ENCODE results near the gene STK4.
"Not testable (repeated sequence)": the region's sequence is repeated elsewhere in the genome, so short reads cannot be mapped to it uniquely, and the experiment has no call there.

The STK4 gene

GRCh38 chr20:44988631-44989171 is 22.4 kb downstream of the STK4 start:
- no peak for DNase-seq (ENCODE audit: low spot score)

GRCh38 chr20:44990425-44990824 is 24.1 kb downstream of the STK4 start:
- no peak for DNase-seq (ENCODE audit: low spot score)

GRCh38 chr20:44990957-44991356 is 24.6 kb downstream of the STK4 start:
- no peak for DNase-seq (ENCODE audit: low spot score)

GRCh38 chr20:44993343-44993742 is 27.0 kb downstream of the STK4 start:
- no peak for DNase-seq (ENCODE audit: low spot score)

- DNase-seq (ENCODE audit: low spot score): no peak
Observed at GRCh38 chr20:44997171-44997570, 30.9 kb downstream of the STK4 start.

- DNase-seq (ENCODE audit: low spot score): no peak
Observed at GRCh38 chr20:44997668-44998067, 31.4 kb downstream of the STK4 start.

- DNase-seq (ENCODE audit: low spot score): no peak
Observed at GRCh38 chr20:45008521-45009049, 42.3 kb downstream of the STK4 start.

- no peak for DNase-seq (ENCODE audit: low spot score)
Observed at GRCh38 chr20:45010399-45010828, 44.1 kb downstream of the STK4 start.

- DNase-seq (ENCODE audit: low spot score): no peak
Observed at GRCh38 chr20:45011108-45011526, 44.8 kb downstream of the STK4 start.

- no peak for DNase-seq (ENCODE audit: low spot score)
Observed at GRCh38 chr20:45012682-45013302, 46.5 kb downstream of the STK4 start.

- not testable (repeated sequence) for DNase-seq (ENCODE audit: low spot score)
Observed at GRCh38 chr20:45014131-45014530, 47.8 kb downstream of the STK4 start.

- no peak for DNase-seq (ENCODE audit: low spot score)
Observed at GRCh38 chr20:45014671-45015415, 48.5 kb downstream of the STK4 start.

- DNase-seq (ENCODE audit: low spot score): no peak
Observed at GRCh38 chr20:45016089-45016671, 49.9 kb downstream of the STK4 start.

GRCh38 chr20:45017281-45017680 is 51.0 kb downstream of the STK4 start:
- no peak for DNase-seq (ENCODE audit: low spot score)

GRCh38 chr20:45017857-45018256 is 51.5 kb downstream of the STK4 start:
- DNase-seq (ENCODE audit: low spot score): no peak

- no peak for DNase-seq (ENCODE audit: low spot score)
Observed at GRCh38 chr20:45019027-45019761, 52.9 kb downstream of the STK4 start.

- no peak for DNase-seq (ENCODE audit: low spot score)
Observed at GRCh38 chr20:45019762-45020123, 53.4 kb downstream of the STK4 start.

- no peak for DNase-seq (ENCODE audit: low spot score)
Observed at GRCh38 chr20:45020236-45020886, 54.0 kb downstream of the STK4 start.

GRCh38 chr20:45021631-45022030 is 55.3 kb downstream of the STK4 start:
- no peak for DNase-seq (ENCODE audit: low spot score)

GRCh38 chr20:45023140-45023539 is 56.8 kb downstream of the STK4 start:
- not testable (repeated sequence) for DNase-seq (ENCODE audit: low spot score)

GRCh38 chr20:45028424-45029136 is 62.3 kb downstream of the STK4 start:
- DNase-seq (ENCODE audit: low spot score): no peak

All from ecto neural progenitor cell (in vitro differentiated cells).